HG03064 (cell line): Measurements from ENCODE around the gene KIRREL3.

Source experiments
- ATAC-seq: cut with Tn5 transposase; IDR thresholded peaks from one replicate; pipeline ENCODE4 v1.9.1; 2021; ENCODE audit warnings: low read depth; ENCODE audit not compliant: unreplicated experiment

KIRREL3 gene

GRCh38 chr11:126997641-126998040, 2.9 kb downstream of the KIRREL3 start:
- no peak for ATAC-seq

GRCh38 chr11:126997196-126997595, 3.4 kb downstream of the KIRREL3 start:
- ATAC-seq = no peak

GRCh38 chr11:126996036-126996804, 4.3 kb downstream of the KIRREL3 start:
- ATAC-seq = no peak

GRCh38 chr11:126993599-126993998, 7.0 kb downstream of the KIRREL3 start:
- no peak for ATAC-seq

- no peak for ATAC-seq
Observed at GRCh38 chr11:126992804-126993111, 7.8 kb downstream of the KIRREL3 start.

GRCh38 chr11:126992065-126992803, 8.3 kb downstream of the KIRREL3 start:
- ATAC-seq = no peak

GRCh38 chr11:126991596-126991995, 9.0 kb downstream of the KIRREL3 start:
- ATAC-seq = no peak

- ATAC-seq = no peak
Observed at GRCh38 chr11:126990716-126991480, 9.7 kb downstream of the KIRREL3 start.

- ATAC-seq = no peak
Observed at GRCh38 chr11:126989942-126990715, 10.4 kb downstream of the KIRREL3 start.

- ATAC-seq = no peak
Observed at GRCh38 chr11:126988655-126989054, 11.9 kb downstream of the KIRREL3 start.

GRCh38 chr11:126981635-126982034, 18.9 kb downstream of the KIRREL3 start:
- no peak for ATAC-seq

- no peak for ATAC-seq
Observed at GRCh38 chr11:126978911-126979310, 21.7 kb downstream of the KIRREL3 start.

- ATAC-seq = no peak
Observed at GRCh38 chr11:126978165-126978564, 22.4 kb downstream of the KIRREL3 start.

- ATAC-seq = no peak
Observed at GRCh38 chr11:126973051-126973450, 27.5 kb downstream of the KIRREL3 start.

GRCh38 chr11:126971305-126971704, 29.3 kb downstream of the KIRREL3 start:
- ATAC-seq = no peak

- ATAC-seq = no peak
Observed at GRCh38 chr11:126969865-126970479, 30.6 kb downstream of the KIRREL3 start.

- no peak for ATAC-seq
Observed at GRCh38 chr11:126968915-126969314, 31.7 kb downstream of the KIRREL3 start.

GRCh38 chr11:126965331-126965730, 35.2 kb downstream of the KIRREL3 start:
- no peak for ATAC-seq

- ATAC-seq = no peak
Observed at GRCh38 chr11:126963603-126964363, 36.8 kb downstream of the KIRREL3 start.
